NCI-H1417 treated with DMSO at 0.1 percent for 48 hours (cell line): ENCODE data around the gene HCRTR1.

Source experiments
- DNase-seq: peaks from one replicate; lab custom pipeline; 2025; lab: John Stamatoyannopoulos, UW

The HCRTR1 gene

GRCh38 chr1:31598980-31599379, 18.5 kb upstream of the HCRTR1 start:
- no peak for DNase-seq

- DNase-seq, result no peak
Measured at GRCh38 chr1:31600641-31601040, 16.8 kb upstream of the HCRTR1 start.

DNA sequence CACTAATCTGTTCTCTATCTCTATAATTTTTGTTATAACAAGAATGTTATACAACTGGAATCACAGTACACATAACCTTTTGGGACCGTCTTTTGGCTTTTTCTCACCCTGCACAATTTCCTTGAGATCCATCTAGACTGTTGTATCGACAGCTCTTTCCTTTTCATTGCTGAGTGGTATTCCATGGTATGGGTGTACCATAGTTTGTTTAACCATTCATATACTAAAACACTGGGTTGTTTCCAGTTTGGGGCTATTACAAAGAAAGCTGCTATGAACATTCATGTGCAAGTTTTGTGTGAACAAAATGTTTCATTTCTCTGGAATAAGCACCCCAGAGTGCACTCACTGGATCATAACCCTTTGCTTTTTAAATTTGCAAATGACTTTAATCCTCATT, 15.4 kb upstream of the HCRTR1 start:
- no peak for DNase-seq

DNA sequence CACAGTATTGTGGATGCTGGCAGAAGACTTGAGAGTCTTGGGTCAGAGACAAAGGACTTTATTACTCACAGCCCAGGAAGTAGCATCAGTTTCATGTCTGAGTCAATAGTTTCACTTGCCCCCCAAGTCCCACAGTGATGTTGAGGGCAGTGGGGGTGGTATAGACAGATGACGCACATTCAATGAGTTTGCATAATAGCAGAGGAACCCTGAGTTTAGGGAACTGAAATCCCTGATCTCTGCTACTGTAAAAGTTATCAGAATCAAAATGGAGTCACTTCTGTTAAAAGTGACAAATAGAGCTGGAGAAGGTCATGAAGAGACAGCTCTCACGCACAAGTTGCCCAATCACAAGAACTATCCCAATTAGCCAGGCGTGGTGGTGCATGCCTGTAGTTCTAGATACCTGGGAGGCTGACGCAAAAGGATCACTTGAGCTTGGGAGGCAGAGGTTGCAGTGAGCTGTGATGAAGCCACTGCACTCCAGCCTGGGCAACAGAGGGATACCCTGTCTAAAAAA, 11.5 kb upstream of the HCRTR1 start:
- DNase-seq, result no peak

- no peak for DNase-seq
Measured at GRCh38 chr1:31607360-31607759, 10.1 kb upstream of the HCRTR1 start.

- no peak for DNase-seq
Measured at GRCh38 chr1:31609514-31610118, 7.9 kb upstream of the HCRTR1 start.

DNA sequence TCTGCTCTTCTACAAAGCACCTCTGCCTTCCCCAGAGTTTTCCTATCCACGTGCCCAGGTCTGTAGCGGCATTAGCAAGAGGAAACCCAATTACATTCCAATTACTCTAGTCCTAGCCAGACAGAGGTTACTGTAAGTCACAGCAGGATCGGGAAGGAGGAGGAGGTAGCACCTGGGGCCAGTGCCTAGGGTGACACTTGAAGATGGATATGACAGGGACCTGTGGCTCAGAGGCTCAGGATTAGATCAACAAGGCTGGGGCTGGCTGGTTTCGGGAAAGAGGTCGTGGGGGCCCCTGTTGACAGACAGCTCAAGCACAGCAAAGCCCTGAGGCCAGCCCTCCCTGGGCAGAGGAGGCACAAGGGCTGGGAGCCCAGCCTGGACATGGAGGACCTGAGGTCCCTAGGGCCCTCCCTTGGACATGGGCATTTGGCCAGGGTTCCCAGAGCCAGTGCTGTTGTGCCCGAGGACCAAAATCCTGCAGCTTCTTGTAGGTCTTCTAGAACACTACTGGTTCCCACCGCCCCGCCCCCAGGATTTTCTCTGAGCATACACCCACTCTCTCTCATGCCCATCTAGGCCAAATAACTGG, 3.0 kb upstream of the HCRTR1 start:
- DNase-seq, result no peak

DNA sequence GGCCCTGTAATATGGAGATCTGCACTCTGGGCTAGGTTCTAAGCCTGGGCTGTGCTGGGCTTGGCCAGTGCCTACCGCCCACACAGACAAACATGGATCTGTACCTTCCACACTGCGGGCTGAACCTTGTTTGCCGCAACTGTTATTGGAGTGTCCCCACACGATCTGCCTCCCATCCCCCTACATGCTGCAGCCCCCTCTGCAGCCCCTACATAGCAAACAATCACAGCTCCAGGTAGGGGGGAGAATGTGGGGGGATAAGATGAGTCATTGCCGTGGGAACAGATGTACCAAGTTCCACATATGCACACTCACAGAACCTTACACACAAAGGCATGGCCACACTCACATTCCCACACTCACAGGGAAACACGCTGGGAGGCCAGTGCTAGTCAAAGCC, 2.1 kb upstream of the HCRTR1 start:
- DNase-seq, result no peak

DNA sequence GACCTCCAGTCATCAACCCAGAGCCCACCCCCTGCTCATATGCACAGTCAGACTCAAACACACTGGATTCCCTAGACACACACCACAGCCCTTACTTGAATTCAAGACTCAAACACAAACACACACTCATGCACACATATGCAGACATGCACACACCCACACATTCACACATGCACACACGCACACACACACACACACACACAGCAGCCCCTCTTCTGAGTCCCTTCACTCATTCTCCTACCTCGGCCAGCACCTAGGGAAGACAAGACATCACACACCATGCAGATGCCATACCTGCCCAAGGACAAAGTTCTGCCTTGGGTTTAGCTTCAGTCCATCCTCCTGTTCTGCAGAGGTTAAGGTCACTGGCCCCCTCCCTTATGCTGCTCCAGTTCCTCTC, 1.6 kb upstream of the HCRTR1 start:
- DNase-seq, result no peak

- DNase-seq, result no peak
Measured at GRCh38 chr1:31617916-31618746, 642 bp downstream of the HCRTR1 start.

- no peak for DNase-seq
Measured at GRCh38 chr1:31618916-31619846, 1.7 kb downstream of the HCRTR1 start.

GRCh38 chr1:31620631-31621497, 3.4 kb downstream of the HCRTR1 start:
- no peak for DNase-seq

- no peak for DNase-seq
Measured at GRCh38 chr1:31621498-31621820, 4.0 kb downstream of the HCRTR1 start.

DNA sequence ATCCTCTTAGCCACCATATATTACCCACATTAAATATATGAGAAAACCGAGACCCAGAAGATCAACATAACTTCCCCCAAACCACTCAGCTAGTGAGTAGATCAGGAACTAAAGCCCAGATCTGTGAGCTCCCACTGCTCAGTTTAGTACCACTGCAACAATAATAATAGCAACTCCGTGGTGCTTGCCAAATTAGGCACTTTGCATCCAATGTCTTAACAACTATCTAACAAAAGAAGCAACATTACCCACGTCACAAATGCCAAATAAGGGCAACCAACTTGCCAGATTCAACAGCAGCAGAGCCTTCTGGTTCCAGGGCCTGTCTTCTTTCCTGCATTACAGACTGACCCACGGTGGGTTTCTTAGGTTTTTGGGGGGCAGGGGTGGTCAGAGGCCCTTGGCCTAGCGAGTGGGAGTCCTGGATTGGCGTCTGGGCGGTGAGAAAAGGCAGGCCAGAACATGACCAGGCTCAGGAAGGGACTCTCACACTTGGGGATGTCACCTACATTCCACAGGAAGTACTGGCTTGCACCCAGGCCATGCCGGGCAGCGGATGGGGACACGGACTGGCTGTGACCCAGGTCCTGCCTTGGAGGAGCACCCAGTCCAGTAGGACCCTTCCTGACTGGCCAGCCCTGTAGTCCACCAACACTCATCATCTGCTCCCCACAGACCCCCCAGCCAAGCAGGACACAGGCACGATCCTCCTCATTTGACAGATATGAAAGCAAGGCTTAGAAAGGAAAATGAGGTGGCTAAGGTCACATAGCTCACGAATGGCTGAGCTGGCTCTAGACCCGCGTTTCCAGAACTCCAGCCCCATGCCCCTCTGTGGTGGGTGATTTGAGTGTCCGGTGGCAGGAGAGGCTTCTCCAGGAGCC, 4.6 kb downstream of the HCRTR1 start:
- no peak for DNase-seq

GRCh38 chr1:31623365-31623764, 5.9 kb downstream of the HCRTR1 start:
- DNase-seq, result no peak

- no peak for DNase-seq
Measured at GRCh38 chr1:31624309-31624708, 6.8 kb downstream of the HCRTR1 start.

- DNase-seq, result no peak
Measured at GRCh38 chr1:31624731-31625514, 7.4 kb downstream of the HCRTR1 start.

- DNase-seq, result no peak
Measured at GRCh38 chr1:31625561-31626222, 8.2 kb downstream of the HCRTR1 start.
